Eye (tissue), 1 donor: ENCODE results near the gene GAPDHS.

ENCODE experiments used
- DNase-seq: peaks from one replicate; pipeline ENCODE4 v3.0.0-alpha.2; 2015

The GAPDHS gene

GRCh38 chr19:35533201-35533821 lies at the start of gene GAPDHS:
Gene GAPDHS, plus strand, starts transcription at chr19:35533456. Its CDS starts 72 bp downstream, at chr19:35533528.
- DNase-seq: no peak

- no peak for DNase-seq
Measured at GRCh38 chr19:35484252-35485036, 48.8 kb upstream of the GAPDHS start.

GRCh38 chr19:35486268-35486708 lies 47.0 kb upstream of the GAPDHS start:
- DNase-seq: no peak

- DNase-seq: no peak
Measured at GRCh38 chr19:35487656-35488182, 45.5 kb upstream of the GAPDHS start.

- no peak for DNase-seq
Measured at GRCh38 chr19:35488677-35489076, 44.6 kb upstream of the GAPDHS start.

- no peak for DNase-seq
Measured at GRCh38 chr19:35490364-35490763, 42.9 kb upstream of the GAPDHS start, which contains the start of gene KRTDAP. Gene KRTDAP, minus strand, starts transcription at chr19:35490464. Its CDS starts 22 bp downstream, at chr19:35490442.

- DNase-seq: no peak
Measured at GRCh38 chr19:35491836-35492360, 41.4 kb upstream of the GAPDHS start.

GRCh38 chr19:35493971-35494370 lies 39.3 kb upstream of the GAPDHS start:
- no peak for DNase-seq

GRCh38 chr19:35495107-35496064 lies 37.9 kb upstream of the GAPDHS start:
- DNase-seq: peak; percentile 77

GRCh38 chr19:35497406-35497805 lies 35.9 kb upstream of the GAPDHS start:
- no peak for DNase-seq

GRCh38 chr19:35498220-35498619 lies 35.0 kb upstream of the GAPDHS start:
- no peak for DNase-seq

GRCh38 chr19:35498984-35499527 lies 34.2 kb upstream of the GAPDHS start:
- DNase-seq: no peak

- DNase-seq: no peak
Measured at GRCh38 chr19:35500611-35501010, 32.6 kb upstream of the GAPDHS start.

- DNase-seq: no peak
Measured at GRCh38 chr19:35501684-35502083, 31.6 kb upstream of the GAPDHS start.

GRCh38 chr19:35502751-35503150 lies 30.5 kb upstream of the GAPDHS start:
- no peak for DNase-seq

- DNase-seq: no peak
Measured at GRCh38 chr19:35506011-35506410, 27.2 kb upstream of the GAPDHS start.

GRCh38 chr19:35507561-35507960 lies 25.7 kb upstream of the GAPDHS start:
- DNase-seq: no peak

- DNase-seq: no peak
Measured at GRCh38 chr19:35508129-35508528, 25.1 kb upstream of the GAPDHS start.

- DNase-seq: peak; percentile 28
Measured at GRCh38 chr19:35509018-35509652, 24.1 kb upstream of the GAPDHS start.

- peak; percentile 90 for DNase-seq
Measured at GRCh38 chr19:35509861-35510625, 23.2 kb upstream of the GAPDHS start.

- no peak for DNase-seq
Measured at GRCh38 chr19:35510626-35510964, 22.7 kb upstream of the GAPDHS start.
